ENCODE results near the gene TMA7B. TPM values are rescaled to one million over a fixed set of nuclear protein-coding genes. Genes with fewer than 3 reads are reported as not detected.

The TMA7B gene
- polyA plus RNA-seq, 1 of the 3 experiments (the other 2 are of a cell fraction): not detected

- Histone ChIP-seq H3K4me3 (ENCODE audit: low read depth in 2 of 2, low read length in 1 of 2) (no peak overlapping the region), H3K4me2 (no peak overlapping the region), H3K4me1 (ENCODE audit: control insufficient read depth in 1 of 2, insufficient read depth in 2 of 2, low read depth in 1 of 2, low read length in 1 of 2) (peaks cover 0 to 1% of the 10 kb centered on the region in 2 experiments; a peak in 1 of 4 replicates), H3K27me3 (ENCODE audit: insufficient read depth) (no peaks in the 10 kb centered on the region), H3F3A (replicated peaks; ENCODE audit: insufficient read depth) (no peaks in the 10 kb centered on the region), H3K36me3 (replicated peaks in 1 of 2; ENCODE audit: control insufficient read depth in 1 of 2, insufficient read depth in 2 of 2, low read length in 1 of 2) (no peaks in the 10 kb centered on the region), H3K79me2 (ENCODE audit: insufficient read depth) (no peaks in the 10 kb centered on the region), H3K9me3 (no peaks in the 10 kb centered on the region), H2AFZ (ENCODE audit: low read depth) (no peak overlapping the region), H3K27ac (ENCODE audit: low read depth in 2 of 2, low read length in 1 of 2) (no peak overlapping the region), H4K20me1 (ENCODE audit: insufficient read depth) (no peaks in the 10 kb centered on the region), H3K9me2 (no peaks in the 10 kb centered on the region), H3K9ac (no peak overlapping the region)
- ChIA-PET CTCF (no interaction called here), POLR2A (no interaction called here)
- DNase-seq: no peak
- 90% methylated on average over 2 of the region's 2 CpGs for WGBS (ENCODE audit: low lambda C conversion rate)
- TF ChIP-seq PBX3 (IDR thresholded peaks at IDR 0.05) (no peak), MEF2A (IDR thresholded peaks at IDR 0.05; ENCODE audit: borderline replicate concordance, low read depth) (no peak), RFX5 (IDR thresholded peaks at IDR 0.05; ENCODE audit: low read length) (no peak), TEAD4 (IDR thresholded peaks at IDR 0.05; ENCODE audit: borderline replicate concordance, insufficient read depth) (no peak), YY1 (IDR thresholded peaks at IDR 0.05; ENCODE audit: low read depth) (no peak), SIN3A (IDR thresholded peaks at IDR 0.05; ENCODE audit: borderline replicate concordance, low read depth, low read length) (no peak), TCF12 (IDR thresholded peaks at IDR 0.05) (no peak), SMC3 (IDR thresholded peaks at IDR 0.05; ENCODE audit: low read depth, low read length) (no peak)
- TF ChIP-seq, protein P1, sequence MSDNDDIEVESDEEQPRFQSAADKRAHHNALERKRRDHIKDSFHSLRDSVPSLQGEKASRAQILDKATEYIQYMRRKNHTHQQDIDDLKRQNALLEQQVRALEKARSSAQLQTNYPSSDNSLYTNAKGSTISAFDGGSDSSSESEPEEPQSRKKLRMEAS (IDR thresholded peaks at IDR 0.05; ENCODE audit: low read depth): no peak
- TF ChIP-seq, protein P2, sequence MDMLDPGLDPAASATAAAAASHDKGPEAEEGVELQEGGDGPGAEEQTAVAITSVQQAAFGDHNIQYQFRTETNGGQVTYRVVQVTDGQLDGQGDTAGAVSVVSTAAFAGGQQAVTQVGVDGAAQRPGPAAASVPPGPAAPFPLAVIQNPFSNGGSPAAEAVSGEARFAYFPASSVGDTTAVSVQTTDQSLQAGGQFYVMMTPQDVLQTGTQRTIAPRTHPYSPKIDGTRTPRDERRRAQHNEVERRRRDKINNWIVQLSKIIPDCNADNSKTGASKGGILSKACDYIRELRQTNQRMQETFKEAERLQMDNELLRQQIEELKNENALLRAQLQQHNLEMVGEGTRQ (IDR thresholded peaks at IDR 0.05; ENCODE audit: borderline replicate concordance, low read depth, low read length): no peak
These were observed 18.6 kb upstream of the TMA7B start for GRCh38 chr22:39941601-39942000.

GRCh38 chr22:39942439-39943230, 17.6 kb upstream of the TMA7B start:
- WGBS (ENCODE audit: low lambda C conversion rate): 79% methylated on average over 8 of the region's 8 CpGs
- TF ChIP-seq MEF2A (IDR thresholded peaks at IDR 0.05; ENCODE audit: borderline replicate concordance, low read depth) (no peak), NFIC (IDR thresholded peaks at IDR 0.05; ENCODE audit: borderline replicate concordance) (no peak)
- no peak overlapping the region for H3K9ac ChIP-seq

More at GRCh38 chr22:39942439-39943230, 17.6 kb upstream of the TMA7B start:
- Histone ChIP-seq H3K27me3 (ENCODE audit: insufficient read depth) (no peaks in the 10 kb centered on the region), H3K27ac (ENCODE audit: low read depth in 2 of 2, low read length in 1 of 2) (no peak overlapping the region), H3K4me3 (ENCODE audit: low read depth in 2 of 2, low read length in 1 of 2) (no peak overlapping the region), H2AFZ (ENCODE audit: low read depth) (no peak overlapping the region), H3K9me2 (no peaks in the 10 kb centered on the region), H3K4me1 (ENCODE audit: control insufficient read depth in 1 of 2, insufficient read depth in 2 of 2, low read depth in 1 of 2, low read length in 1 of 2) (peaks cover 0 to 6% of the 10 kb centered on the region in 2 experiments; a peak in 1 of 4 replicates), H3K36me3 (replicated peaks in 1 of 2; ENCODE audit: control insufficient read depth in 1 of 2, insufficient read depth in 2 of 2, low read length in 1 of 2) (no peaks in the 10 kb centered on the region), H4K20me1 (ENCODE audit: insufficient read depth) (no peaks in the 10 kb centered on the region), H3K4me2 (no peak overlapping the region), H3F3A (replicated peaks; ENCODE audit: insufficient read depth) (no peaks in the 10 kb centered on the region), H3K79me2 (ENCODE audit: insufficient read depth) (no peaks in the 10 kb centered on the region), H3K9me3 (no peaks in the 10 kb centered on the region)
- no peak for DNase-seq
- ChIA-PET CTCF (interaction anchor here (0.8 kb wide), 1 partner anchor 31 kb away, joined by 3 read pairs; no protein-coding TSS in a partner anchor), POLR2A (interaction anchor here (0.6 kb wide), 1 partner anchor 91 kb away, joined by 3 read pairs; no protein-coding TSS in a partner anchor)
